T-helper 1 cell (primary cell): ENCODE results near the gene GARNL3.
A peak's percentile ranks its signal among the peaks of the same experiment; 100 is the strongest.

Source experiments
- DNase-seq, 5 donors: peaks; one replicate each; pipeline ENCODE4 v3.0.0-alpha.2; 2012 to 2020

GARNL3 gene

DNA sequence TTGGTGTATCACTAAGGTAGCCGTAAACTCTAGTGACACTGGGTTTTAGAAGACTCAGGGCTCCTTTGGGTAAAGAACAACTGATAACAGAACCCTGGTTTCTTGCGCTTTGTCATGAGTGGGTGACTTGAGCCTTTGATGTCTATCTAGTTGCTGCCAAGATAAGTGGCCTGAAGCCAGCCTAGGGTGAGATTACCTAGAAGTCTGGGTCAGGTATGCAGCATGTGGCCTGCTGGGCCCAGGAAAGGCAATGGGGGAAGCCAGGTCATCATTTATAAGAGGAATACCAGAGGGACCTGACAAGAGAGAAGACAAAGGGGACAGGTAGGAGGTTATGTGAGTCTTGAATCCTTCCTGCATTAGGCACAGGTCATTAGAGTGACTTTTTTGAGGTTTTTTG lies 23.2 kb upstream of the GARNL3 start:
- no peak for DNase-seq

GRCh38 chr9:127244609-127245601 lies 19.7 kb upstream of the GARNL3 start:
- DNase-seq: peak; percentile 82 to 93 (median 90)

DNA sequence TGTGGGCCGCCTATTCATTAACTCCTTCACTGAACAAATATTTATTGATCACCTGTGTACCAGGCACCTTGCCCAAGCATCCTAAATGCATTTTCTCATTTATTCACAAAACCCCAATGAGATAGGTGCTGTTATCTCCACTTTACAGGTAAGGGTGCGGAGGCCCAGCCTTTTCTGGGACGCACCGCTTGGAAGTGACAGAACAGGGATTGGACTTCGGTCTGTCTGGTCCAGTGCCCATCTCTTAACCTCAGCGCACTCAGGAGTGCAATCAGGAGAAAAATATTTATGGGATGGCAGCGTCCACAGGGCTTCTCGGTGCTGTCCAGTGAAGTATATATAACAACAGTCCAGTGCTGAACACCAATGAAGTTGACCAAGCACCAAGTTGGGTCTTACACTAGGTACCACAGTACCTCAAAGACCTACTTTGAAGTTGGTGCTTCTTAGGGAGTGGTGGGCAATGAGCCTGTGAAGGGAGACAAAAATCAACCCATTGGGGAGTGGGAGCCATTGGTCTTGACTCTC lies 18.9 kb upstream of the GARNL3 start:
- DNase-seq: no peak

DNA sequence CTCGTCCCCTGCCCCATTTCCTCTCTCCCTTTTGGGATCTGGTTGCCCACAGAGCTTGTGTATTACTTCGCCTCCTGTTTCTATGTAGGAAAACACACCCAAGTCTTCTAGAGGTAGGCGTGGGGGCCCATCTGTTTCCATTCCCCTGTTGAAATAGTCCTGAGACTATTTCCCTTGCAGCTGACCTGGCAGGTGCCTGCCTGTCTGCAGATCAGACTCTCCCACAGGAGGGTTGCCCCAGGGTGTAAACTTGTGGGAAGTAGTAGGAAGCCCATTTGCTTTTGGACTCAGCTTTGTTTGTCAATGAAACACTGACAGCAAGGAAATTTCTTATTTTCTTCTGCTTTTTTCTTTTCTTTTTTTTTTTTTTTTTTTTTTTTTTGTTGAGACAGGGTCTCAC lies 16.3 kb upstream of the GARNL3 start:
- DNase-seq: no peak

GRCh38 chr9:127249877-127250276 lies 14.7 kb upstream of the GARNL3 start:
- no peak for DNase-seq

GRCh38 chr9:127250896-127251391 lies 13.6 kb upstream of the GARNL3 start:
- DNase-seq: no peak

- no peak for DNase-seq
These were observed 11.9 kb upstream of the GARNL3 start for GRCh38 chr9:127252410-127253318.

DNA sequence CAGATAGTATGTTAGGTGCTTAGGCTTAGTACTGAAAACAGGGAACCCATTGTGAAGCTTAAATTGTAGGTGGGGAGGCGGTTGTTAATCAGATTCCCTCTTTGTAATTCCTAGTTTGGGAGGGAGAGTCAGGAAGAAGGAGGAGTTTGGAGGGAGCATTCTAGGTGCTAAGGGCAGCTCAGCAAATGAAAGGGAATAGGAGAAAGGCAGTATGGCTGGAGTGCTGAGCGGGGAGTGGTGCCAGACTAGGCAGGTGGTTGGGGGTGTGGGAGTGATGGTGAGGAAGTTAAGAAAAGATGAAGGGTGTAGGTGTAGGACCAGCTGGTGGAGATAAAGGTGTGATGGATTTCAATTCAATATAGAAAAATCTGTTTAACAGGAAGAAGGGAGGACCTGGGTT lies 11.1 kb upstream of the GARNL3 start:
- DNase-seq: no peak

DNA sequence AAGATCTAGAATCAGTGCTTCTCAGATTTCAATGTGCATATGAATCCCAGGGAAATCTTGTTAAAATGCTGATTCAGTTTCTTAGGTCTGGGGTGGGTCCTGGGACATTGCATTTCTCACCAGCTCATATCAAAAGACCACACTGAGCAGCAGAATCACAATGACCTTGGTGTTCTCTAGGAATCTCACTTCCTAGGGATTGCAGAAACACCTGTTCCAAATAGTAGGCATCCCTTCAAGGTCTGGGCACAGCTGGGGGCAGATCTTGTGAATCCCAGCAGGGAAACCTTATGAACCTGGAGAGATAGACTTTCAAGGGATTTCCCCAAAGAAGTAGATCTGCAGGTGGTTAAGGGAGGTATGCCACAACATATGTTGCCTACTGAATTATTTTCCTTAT lies 8.9 kb upstream of the GARNL3 start:
- no peak for DNase-seq

DNA sequence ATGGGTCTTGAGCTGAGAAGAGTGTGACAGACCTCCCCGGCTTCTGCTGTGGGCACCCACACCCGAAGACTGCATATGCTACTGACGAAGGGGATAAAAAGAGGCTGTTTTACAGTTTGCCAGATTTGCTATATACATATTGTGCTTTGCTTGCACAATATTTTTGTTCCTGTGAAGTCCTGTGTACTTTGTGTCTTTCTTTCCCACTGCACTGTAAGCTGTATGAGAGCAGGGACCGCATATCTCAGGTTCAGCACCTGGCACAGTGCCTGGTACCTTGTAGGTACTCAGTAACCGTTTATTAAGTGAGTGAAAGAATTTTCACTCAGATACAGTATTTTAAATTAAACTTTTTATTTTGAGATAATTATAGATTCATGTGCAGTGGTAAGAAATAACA lies 8.2 kb upstream of the GARNL3 start:
- DNase-seq: no peak

GRCh38 chr9:127258606-127259471 lies 5.7 kb upstream of the GARNL3 start:
- no peak for DNase-seq

GRCh38 chr9:127262602-127263001 lies 2.0 kb upstream of the GARNL3 start:
- DNase-seq: no peak

DNA sequence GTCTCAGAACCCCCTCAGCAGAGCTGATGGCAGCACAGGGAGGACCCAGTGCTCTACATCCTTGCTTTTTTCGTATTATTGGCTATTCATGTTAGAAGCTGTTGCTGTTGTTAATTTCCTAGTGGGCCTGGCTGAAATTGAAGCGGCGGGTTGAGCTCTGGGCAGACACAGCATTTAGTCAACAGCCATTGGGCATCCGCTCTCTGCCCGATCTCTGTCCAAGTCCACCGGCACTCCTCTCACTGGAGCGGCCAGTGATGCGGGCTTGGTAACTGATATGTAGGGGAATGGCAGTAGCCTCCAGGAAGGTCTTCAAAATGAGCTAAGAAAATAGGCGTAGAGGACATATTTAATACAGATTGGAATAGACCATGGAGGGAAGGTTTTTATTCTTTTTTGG lies 1.3 kb upstream of the GARNL3 start:
- no peak for DNase-seq

- no peak for DNase-seq
These were observed 910 bp upstream of the GARNL3 start for GRCh38 chr9:127263664-127264063.

DNA sequence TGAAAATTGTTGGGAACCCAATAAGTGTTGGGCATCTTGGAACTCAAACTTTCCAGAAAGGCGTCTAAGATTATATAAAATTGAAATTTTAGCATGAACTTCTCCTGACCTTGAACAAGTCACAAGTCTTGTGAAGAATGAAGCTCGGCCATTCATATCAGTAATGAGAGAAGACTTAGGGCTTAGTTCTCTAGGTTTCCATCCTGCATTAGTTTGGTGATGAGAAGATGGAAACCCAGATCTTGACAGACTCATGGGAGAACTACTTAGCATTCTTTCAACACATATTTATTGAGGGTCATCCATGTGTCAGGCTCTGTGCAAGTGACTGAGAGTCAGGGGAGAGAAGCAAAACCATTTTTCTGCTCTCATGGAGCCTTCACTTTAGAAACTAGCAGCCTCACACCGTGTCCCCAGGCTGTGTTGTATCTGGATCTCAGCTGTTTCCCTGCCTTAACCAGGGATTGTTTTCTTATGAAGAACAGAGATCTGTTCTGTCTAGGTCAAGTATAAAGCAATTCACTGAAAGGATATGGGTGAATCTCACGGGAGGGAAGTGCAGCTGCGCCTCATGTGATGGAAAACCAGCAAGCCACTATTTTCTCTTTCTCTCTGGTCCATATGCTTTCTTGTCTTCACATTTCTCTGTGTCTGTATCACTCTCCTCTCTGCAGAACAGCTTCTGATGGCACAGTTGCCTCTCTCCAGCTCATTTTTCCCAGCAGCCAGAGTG lies 3.4 kb downstream of the GARNL3 start:
- no peak for DNase-seq

- DNase-seq: no peak
These were observed 4.9 kb downstream of the GARNL3 start for GRCh38 chr9:127269449-127269848.

DNA sequence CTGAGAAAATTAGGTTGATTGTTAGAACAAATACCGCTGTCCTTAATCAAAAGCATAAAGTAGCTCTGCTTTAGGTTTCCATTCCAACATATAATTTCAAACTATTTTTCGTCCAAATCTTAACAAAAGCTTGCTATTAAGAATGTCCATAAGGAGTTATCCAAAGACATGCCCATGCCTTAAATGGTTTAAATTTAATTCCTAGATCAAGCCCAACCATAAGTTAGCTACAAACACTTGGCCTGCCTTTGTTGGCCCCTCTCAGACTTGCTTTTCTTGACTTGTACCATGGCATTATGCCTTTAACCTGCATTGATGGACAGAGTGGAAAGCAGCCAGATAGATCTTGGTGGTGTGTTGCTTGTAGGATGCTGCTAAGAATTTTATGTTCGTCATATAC lies 8.8 kb downstream of the GARNL3 start:
- DNase-seq: no peak

DNA sequence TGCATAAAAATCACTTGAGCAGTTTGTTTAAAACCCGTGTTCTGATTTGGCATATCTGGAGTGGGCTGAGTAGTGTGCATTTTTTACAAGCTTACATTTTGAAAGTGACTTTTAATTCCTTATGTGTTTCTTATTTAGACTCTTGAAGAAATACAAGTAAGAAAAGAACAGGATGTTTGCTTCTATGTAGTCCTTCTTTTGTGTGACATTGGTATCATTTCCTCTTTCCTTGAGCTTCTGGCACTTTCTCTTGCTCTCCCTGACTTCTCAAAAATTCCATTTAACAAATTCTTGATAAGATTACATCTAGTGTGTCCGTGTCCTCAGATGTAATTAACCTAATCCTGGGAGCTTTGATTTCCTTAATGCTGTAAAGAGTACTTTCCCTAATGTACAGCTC lies 12.5 kb downstream of the GARNL3 start:
- DNase-seq: no peak

GRCh38 chr9:127277770-127278169 lies 13.2 kb downstream of the GARNL3 start:
- no peak for DNase-seq

DNA sequence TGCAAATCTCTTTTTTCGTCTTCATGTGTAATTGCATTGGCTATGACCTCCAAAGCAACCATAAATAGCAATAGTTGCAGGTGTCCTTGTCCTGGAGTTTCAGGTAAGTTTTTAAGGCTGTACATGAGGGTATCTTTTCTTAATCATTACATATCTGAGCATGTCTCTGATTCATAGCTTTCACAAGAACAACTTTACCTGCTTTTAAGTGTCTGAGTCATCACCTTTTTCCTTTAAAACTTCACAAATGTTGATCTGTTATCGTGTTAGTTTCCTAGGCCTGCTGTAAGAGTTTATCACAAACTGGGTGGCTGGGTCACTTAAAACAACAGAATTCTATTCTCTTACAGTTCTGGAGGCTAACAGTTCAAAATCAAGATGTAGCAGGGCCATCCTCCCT lies 13.8 kb downstream of the GARNL3 start:
- no peak for DNase-seq

GRCh38 chr9:127279717-127280285 lies 15.2 kb downstream of the GARNL3 start:
- no peak for DNase-seq
